Omental fat pad (tissue), 4 donors: ENCODE measurements around the gene HDLBP. TPM values are rescaled to one million over a fixed set of nuclear protein-coding genes. Genes with fewer than 3 reads are reported as not detected.

ENCODE experiments used
- ATAC-seq: fragments of 150-250 bp; one replicate; pipeline ENCODE4 v1.9.1; 2016; ENCODE audit warnings: mild to moderate bottlenecking, moderate library complexity; ENCODE audit not compliant: low FRiP score
- DNase-seq: peaks from one replicate; pipeline ENCODE4 v3.0.0-alpha.2; 2019; ENCODE audit warnings: low spot score
- total RNA-seq, 4 donors: library from RNA; depleted of rRNA; stranded (reverse); fragments of >200 nt; gene quantifications; one replicate each; pipeline ENCODE4 v1.1.0, GENCODE V29; 2016
- TF ChIP-seq, protein P1 (sequence below), 3 donors: fragments of 450-650 bp; IDR thresholded peaks; one replicate each; pipeline ENCODE4 v1.5.1; 2016 to 2017; ENCODE audit warnings: antibody characterized with exemption in 3 of 3, mild to moderate bottlenecking in 3 of 3, moderate library complexity in 2 of 3

HDLBP gene
- total RNA-seq, 4 donors from 2014 or later: 356 to 471 (median 416) TPM

DNA sequence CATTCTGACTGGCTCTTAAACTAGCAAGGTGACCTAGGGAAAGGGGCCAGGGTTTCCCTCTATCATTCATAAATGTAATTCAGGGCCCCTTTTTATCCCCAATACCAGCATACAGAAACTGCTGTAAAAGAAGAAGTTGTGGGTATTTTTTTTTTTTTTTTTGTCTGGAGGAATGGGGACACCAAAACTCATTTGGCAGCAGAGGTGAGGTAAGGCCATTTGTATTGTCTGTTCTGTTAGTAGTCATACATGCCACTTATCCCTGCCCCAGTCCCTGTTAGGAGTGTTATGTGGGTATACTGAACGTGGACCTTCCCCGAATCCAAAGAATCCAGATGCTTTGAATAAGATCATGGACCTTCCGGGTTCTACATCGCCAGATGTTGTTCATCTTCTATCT is 1.9 kb upstream of the HDLBP start:
- TF ChIP-seq, protein P1, sequence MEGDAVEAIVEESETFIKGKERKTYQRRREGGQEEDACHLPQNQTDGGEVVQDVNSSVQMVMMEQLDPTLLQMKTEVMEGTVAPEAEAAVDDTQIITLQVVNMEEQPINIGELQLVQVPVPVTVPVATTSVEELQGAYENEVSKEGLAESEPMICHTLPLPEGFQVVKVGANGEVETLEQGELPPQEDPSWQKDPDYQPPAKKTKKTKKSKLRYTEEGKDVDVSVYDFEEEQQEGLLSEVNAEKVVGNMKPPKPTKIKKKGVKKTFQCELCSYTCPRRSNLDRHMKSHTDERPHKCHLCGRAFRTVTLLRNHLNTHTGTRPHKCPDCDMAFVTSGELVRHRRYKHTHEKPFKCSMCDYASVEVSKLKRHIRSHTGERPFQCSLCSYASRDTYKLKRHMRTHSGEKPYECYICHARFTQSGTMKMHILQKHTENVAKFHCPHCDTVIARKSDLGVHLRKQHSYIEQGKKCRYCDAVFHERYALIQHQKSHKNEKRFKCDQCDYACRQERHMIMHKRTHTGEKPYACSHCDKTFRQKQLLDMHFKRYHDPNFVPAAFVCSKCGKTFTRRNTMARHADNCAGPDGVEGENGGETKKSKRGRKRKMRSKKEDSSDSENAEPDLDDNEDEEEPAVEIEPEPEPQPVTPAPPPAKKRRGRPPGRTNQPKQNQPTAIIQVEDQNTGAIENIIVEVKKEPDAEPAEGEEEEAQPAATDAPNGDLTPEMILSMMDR (IDR thresholded peaks at IDR 0.05): no peak
- ATAC-seq: no peak
- no peak for DNase-seq

DNA sequence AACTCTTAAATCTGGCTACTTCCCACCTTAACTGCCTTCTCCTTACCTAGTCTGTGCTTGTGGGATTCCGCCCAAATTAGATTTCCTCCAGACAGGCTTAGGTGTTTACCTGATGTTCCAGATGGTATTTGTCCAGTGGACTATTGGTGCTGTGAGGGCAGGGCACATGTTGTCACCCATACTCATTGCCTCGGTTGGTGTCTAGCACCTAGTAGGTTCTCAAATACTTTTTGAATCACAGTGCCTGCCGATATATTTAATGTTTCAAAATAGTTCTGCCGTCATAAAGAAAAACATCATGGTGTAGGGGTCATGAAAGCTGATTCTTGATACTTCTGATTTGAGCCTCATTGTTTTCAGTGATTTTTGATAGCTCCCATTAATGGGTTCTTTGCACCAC is 1.4 kb upstream of the HDLBP start:
- ATAC-seq: no peak
- TF ChIP-seq, protein P1 (IDR thresholded peaks at IDR 0.05): no peak
- DNase-seq: no peak

DNA sequence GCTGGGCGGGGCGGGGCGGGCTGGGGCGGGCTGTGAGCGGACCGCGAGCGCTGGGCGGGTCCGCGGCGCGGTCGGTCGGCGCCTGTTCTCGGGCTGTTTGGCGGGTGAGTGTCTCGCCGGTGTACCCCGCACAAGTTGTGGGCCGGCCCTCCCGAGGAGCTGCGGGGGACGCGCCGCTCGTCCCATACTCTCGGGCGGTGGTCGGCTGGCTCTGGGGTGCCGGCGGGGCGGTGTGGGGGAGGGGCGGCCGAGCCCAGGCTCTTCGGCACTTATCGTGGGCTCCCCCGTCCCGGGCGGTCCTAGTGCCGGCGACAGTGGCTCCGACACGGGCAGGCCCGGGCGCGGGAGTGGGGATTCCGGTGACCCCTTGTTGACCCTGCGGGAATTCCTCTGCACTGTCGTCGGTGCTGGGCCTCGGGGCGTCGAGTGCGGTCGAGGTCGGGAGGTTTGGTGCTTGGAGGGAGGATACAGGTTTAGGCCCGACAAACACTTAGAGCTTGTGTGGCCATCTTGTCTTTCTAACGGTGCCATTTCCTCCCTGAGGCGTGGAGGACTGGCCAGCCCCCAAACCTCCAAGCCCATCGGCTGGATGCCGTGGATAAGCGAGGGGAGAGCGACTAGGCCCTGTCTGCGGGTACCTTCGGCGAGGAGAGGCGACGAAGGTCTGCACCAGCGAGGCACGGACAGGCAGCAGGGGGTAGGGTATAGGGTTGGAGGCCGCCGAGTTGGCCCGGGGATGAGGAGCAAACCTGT is 583 bp upstream of the HDLBP start, which contains the start of gene SEPTIN2:
TSS of gene SEPTIN2 (plus strand) at position 47 of the 753 bp plus-strand sequence. CDS start 8,308 bp downstream, outside the sequence.
- peak; percentile 64 for ATAC-seq
- TF ChIP-seq, protein P1 (IDR thresholded peaks at IDR 0.05): no peak
- peak; percentile 37 for DNase-seq

DNA sequence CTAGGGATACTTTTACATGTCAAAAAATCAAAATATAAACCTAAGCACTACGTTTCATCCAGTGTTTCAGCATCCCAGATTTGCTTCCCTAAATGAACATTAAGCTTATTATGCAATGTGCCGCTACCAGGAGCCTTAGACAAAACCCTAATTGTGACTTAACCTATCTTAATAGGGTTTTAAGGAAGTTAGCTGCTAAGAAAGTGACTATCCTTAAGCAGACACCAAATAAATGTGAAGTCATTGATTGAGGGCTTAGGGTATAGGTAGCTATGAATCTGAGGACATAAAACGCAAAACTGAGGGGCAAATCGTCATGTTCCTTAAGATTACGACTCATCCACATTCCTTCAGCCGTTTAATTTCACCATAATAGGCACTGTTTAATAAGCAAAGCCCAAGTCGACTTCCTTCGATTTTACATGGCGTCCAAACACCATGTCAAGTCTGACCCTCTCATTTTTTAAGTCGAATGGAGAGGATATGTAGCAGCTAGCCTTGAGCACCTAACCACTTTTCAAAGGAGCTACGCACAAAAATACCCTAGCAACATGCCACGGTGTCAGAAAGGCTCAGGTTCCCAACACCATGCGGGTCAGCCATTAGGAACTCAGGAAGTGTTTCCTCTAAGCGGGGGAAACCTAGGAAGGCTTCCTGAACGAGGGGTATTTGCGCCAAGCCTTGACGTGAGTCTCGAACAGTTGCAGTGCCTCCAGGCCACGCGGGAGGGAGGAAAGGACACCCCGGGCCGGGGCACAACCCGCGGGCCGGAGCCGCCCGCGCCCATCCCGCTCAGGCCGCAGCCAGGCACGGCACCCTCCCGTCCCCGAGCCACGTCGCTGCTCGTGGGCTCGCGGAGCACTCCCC is 1.0 kb downstream of the HDLBP start:
- DNase-seq: no peak
- ATAC-seq: peak; percentile 2
- TF ChIP-seq, protein P1 (IDR thresholded peaks at IDR 0.05): no peak

DNA sequence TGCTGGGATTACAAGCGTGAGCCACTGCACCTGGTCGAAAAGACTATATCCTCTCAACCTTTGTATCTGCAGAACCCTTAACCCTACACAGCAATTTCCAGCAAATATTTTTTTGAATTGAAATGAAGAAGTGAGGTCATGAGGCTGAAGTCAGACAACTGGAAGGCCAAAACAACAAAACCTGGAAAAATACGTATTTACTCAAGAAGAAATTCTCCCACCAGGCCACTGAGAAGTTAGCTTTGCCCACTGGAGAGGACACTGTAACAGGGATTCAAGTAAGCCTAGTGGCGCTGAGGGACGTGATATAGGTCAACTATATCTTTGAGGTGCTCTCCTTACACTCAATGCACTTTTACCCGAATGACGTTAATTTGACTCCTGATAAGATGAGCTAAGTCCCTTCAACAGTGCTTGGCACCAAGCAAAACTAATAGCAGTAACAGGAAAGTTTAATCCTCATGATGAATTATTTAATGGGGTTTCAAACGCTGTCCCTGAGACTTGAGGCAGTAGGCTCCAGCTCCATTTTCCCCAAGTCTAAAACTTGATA is 1.9 kb downstream of the HDLBP start:
- no peak for ATAC-seq
- DNase-seq: no peak
- TF ChIP-seq, protein P1 (IDR thresholded peaks at IDR 0.05): no peak

DNA sequence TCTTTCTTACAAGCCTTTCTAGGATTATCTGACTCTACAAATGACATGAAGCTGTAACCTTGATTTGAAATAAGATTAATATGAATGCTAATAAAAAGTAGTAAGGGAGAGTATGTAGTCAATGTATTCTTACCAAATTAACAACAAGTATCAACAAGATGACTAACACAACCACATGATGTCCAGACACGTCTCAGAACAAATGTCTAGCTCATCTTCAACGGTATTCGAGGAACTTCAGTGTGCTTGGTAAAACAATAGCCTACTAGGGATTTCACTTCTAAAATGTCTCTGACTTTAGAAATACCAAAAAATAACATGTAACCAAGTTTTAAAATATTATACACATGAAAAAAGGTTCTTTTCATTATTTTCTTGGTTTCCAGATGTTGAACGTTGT is 3.4 kb downstream of the HDLBP start:
- ATAC-seq (no peak), DNase-seq (no peak)
- TF ChIP-seq, protein P1 (IDR thresholded peaks at IDR 0.05): no peak
